Left ventricle myocardium inferior (tissue), 1 donor: ENCODE results near the gene IQUB. TPM values are rescaled to one million over a fixed set of nuclear protein-coding genes. Genes with fewer than 3 reads are reported as not detected.
"Not testable (repeated sequence)": the region's sequence is repeated elsewhere in the genome, so short reads cannot be mapped to it uniquely, and the experiment has no call there.

Experiments
- DNase-seq: peaks from one replicate; pipeline ENCODE4 v3.0.0-alpha.2; 2020
- H3K27ac ChIP-seq: fragments of 200-600 bp; replicated peaks from 2 replicates; pipeline ENCODE4 v1.8.0; 2021
- H3K27me3 ChIP-seq: fragments of 200-600 bp; 2 replicates; pipeline ENCODE4 v1.8.0; 2021; ENCODE audit warnings: low read depth
- H3K36me3 ChIP-seq: fragments of 200-600 bp; 2 replicates; pipeline ENCODE4 v1.8.0; 2021
- H3K4me1 ChIP-seq: fragments of 200-600 bp; 2 replicates; pipeline ENCODE4 v1.8.0; 2021
- H3K4me3 ChIP-seq: fragments of 200-600 bp; 2 replicates; pipeline ENCODE4 v1.8.0; 2021; ENCODE audit warnings: mild to moderate bottlenecking, moderate library complexity
- H3K9me3 ChIP-seq: fragments of 200-600 bp; replicated peaks from 2 replicates; pipeline ENCODE4 v1.8.0; 2021
- CTCF ChIP-seq: fragments of 200-600 bp; IDR thresholded peaks from 2 replicates; pipeline ENCODE4 v1.8.0; 2021; ENCODE audit warnings: antibody characterized with exemption, mild to moderate bottlenecking, borderline replicate concordance
- intact Hi-C: fragments of 100-400 bp; cut with micrococcal nuclease; formaldehyde crosslinking; loops from one replicate; pipeline ENCODE4 v1.11.0; 2022
- total RNA-seq: library from RNA; stranded (reverse); fragmentation: NEBNext Ultra II Directional; extraction: Animal tissue kit (Norgen Biotek cat#: 25700); gene quantifications from one replicate; pipeline ENCODE4 v1.2.1, GENCODE V29; 2021
- donor health status: DM: no; HTN: yes; CAD: no; lungs with severe emphysema.

Gene IQUB
- total RNA-seq, 1 donor from 2014 or later = 0.38 TPM

GRCh38 chr7:123425246-123425645 is 109.1 kb downstream of the IQUB start:
- Histone ChIP-seq H3K27me3 (no peaks in the 10 kb centered on the region), H3K36me3 (no peaks in the 10 kb centered on the region), H3K4me3 (no peak overlapping the region), H3K27ac (no peak overlapping the region), H3K4me1 (no peaks in the 10 kb centered on the region), H3K9me3 (peaks cover 46% of the 10 kb centered on the region)
- intact Hi-C loops = no loop called here
- no peak for DNase-seq
- no peak for TF ChIP-seq CTCF

- Histone ChIP-seq H3K9me3 (peaks cover 40% of the 10 kb centered on the region), H3K27ac (no peak overlapping the region), H3K4me1 (no peaks in the 10 kb centered on the region), H3K36me3 (no peaks in the 10 kb centered on the region), H3K27me3 (no peaks in the 10 kb centered on the region), H3K4me3 (no peak overlapping the region)
- DNase-seq = no peak
- no peak for TF ChIP-seq CTCF
- intact Hi-C loops = no loop called here
Measured at GRCh38 chr7:123424463-123424862, 109.9 kb downstream of the IQUB start.

- Histone ChIP-seq H3K4me3 (no peak overlapping the region), H3K27ac (no peak overlapping the region), H3K4me1 (no peaks in the 10 kb centered on the region), H3K36me3 (no peaks in the 10 kb centered on the region), H3K9me3 (peaks cover 40% of the 10 kb centered on the region), H3K27me3 (no peaks in the 10 kb centered on the region)
- intact Hi-C loops = no loop called here
- no peak for DNase-seq
- no peak for TF ChIP-seq CTCF
Measured at GRCh38 chr7:123423622-123424021, 110.8 kb downstream of the IQUB start.

- DNase-seq = no peak
- TF ChIP-seq CTCF = no peak
- Histone ChIP-seq H3K27ac (no peak overlapping the region), H3K4me3 (no peak overlapping the region), H3K27me3 (no peaks in the 10 kb centered on the region), H3K36me3 (no peaks in the 10 kb centered on the region), H3K4me1 (no peaks in the 10 kb centered on the region), H3K9me3 (peaks cover 23% of the 10 kb centered on the region)
- intact Hi-C loops = no loop called here
Measured at GRCh38 chr7:123417580-123417979, 116.8 kb downstream of the IQUB start.

- Histone ChIP-seq H3K27me3 (no peaks in the 10 kb centered on the region), H3K4me1 (peaks cover 5% of the 10 kb centered on the region), H3K36me3 (no peaks in the 10 kb centered on the region), H3K9me3 (peaks cover 13% of the 10 kb centered on the region), H3K27ac (no peak overlapping the region), H3K4me3 (no peak overlapping the region)
- intact Hi-C loops = no loop called here
- no peak for TF ChIP-seq CTCF
- DNase-seq = no peak
Measured at GRCh38 chr7:123415625-123416024, 118.8 kb downstream of the IQUB start.

GRCh38 chr7:123410273-123410904 is 124.0 kb downstream of the IQUB start:
- Histone ChIP-seq H3K27ac (no peak overlapping the region), H3K4me3 (no peak overlapping the region), H3K27me3 (no peaks in the 10 kb centered on the region), H3K36me3 (no peaks in the 10 kb centered on the region), H3K4me1 (peaks cover 9% of the 10 kb centered on the region), H3K9me3 (no peaks in the 10 kb centered on the region)
- TF ChIP-seq CTCF = no peak
- intact Hi-C loops = no loop called here
- DNase-seq = peak; percentile 22

GRCh38 chr7:123407951-123408350 is 126.4 kb downstream of the IQUB start:
- DNase-seq, H3K4me1 ChIP-seq, H3K27me3 ChIP-seq, intact Hi-C loops, H3K36me3 ChIP-seq, H3K4me3 ChIP-seq, H3K27ac ChIP-seq, H3K9me3 ChIP-seq: not testable (repeated sequence)
